Amniotic stem cell (primary cell): ENCODE results near the gene ANAPC13.

Experiments used
- DNase-seq: peaks from one replicate; lab custom pipeline; 2025; lab: John Stamatoyannopoulos, UW

The ANAPC13 gene

DNA sequence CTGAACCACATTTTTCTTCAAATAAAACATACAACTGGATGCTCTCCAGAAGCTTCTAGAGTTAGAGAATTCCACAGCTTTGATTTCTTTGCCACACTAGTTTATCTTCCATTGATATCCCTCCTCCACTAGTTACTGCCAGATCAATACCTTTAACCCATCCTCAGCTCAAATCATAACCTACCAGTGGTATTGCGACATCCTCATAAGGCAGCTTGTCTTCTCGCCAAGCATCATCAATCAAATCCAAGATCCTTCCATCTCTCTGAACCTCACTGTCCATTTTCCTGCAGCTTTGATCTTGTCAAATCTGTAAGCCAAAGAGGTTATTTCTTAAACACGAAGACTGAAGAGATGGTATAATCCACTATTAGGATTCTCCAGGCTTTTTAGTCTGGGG lies 3.2 kb downstream of the ANAPC13 start:
- DNase-seq, result no peak

- no peak for DNase-seq
Measured at GRCh38 chr3:134481166-134481565, 4.6 kb downstream of the ANAPC13 start.

GRCh38 chr3:134480546-134480945 lies 5.2 kb downstream of the ANAPC13 start:
- no peak for DNase-seq

DNA sequence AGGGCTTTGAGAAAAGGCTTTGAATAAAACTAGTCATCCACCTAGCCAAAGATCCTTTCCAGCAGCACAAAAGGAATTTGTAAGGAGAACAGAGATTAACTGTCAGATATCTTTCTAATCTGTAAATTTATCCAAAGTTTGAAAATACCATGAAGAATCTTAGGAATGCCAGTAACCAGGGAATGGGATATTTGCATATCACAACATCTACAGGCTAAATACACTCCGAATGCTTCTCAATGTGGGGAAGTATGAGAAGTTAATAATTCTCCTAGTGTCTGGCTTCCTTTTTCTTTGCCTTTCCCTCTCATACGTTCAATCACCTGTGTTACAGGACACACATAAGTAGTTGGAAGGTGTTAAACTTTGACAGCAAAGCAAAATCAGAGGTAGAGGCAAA lies 7.8 kb downstream of the ANAPC13 start:
- DNase-seq, result no peak

GRCh38 chr3:134477002-134477401 lies 8.8 kb downstream of the ANAPC13 start:
- DNase-seq, result no peak

DNA sequence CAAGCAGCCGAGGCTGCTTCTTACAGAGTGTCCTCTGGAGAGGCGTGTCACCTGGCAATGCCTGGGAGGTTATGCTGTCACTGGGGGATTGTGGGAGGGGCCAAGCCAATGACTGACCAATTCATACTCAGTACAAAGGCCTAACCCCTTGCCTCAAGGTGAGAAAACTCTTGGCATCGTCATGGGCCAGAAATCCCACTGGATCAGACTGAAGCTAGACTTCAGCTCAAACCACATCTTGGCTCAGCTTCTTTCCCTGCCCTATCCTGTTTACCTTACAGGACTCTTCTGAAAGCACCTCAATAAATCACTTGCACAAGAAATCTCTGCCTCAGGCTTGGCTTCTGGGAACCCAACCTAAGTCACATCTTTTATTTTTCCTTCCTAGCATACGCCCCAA lies 9.5 kb downstream of the ANAPC13 start:
- no peak for DNase-seq

DNA sequence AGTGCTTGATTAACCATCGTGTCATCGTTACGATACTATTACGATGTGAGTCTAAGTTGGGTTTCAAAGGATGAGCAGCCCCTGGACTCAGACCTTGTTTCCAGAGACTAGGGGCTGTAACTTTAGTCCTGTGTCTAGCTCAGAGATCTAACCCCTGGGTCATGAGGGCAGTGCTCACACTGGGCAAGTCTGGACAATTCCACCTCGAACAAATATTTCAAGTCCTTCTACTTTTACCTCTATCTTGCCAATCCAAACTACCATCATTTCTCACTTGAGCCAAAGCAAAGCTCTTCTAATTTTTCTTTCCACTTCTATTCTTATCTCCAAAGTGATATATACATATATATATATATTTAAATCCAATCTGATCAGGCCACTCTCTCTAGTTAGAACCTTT lies 10.8 kb downstream of the ANAPC13 start:
- no peak for DNase-seq

DNA sequence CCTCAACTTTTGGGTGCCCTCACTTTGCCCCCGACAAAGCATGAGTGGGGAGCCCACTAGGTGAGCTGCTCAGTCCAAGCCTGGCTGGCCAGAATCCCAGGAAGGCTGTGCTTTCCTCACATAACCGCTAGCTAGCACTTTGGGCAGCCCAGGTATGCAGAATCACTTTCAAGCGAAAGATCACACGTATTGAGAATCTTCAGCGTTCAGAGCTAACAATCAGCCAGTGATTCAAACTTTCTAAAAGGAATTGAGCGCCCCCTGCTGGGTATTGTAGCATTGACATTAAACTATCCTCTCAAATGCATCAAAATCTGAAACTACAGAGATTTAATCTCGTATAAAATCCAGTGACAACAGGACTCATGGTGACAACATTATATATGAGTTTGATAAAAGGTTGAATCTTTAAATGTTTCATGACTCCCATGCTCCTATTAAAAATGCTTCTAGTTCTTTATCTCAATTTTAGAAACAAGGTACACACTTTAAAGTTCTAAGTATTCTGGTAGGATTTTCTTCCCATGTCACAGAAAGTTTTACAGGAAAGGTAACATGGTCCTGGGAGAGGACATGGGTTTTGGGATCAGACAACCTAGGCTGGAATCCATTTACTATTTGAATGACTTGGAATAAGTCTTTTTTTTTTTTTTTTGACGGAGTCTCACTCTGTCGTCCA lies 11.8 kb downstream of the ANAPC13 start:
- peak; percentile 86 for DNase-seq

- DNase-seq, result no peak
Measured at GRCh38 chr3:134472831-134473230, 13.0 kb downstream of the ANAPC13 start.

GRCh38 chr3:134471521-134472193 lies 14.1 kb downstream of the ANAPC13 start:
- DNase-seq, result no peak

- no peak for DNase-seq
Measured at GRCh38 chr3:134468519-134468918, 17.3 kb downstream of the ANAPC13 start.

GRCh38 chr3:134466331-134466730 lies 19.5 kb downstream of the ANAPC13 start:
- no peak for DNase-seq

- DNase-seq, result no peak
Measured at GRCh38 chr3:134464689-134465365, 21.0 kb downstream of the ANAPC13 start.

GRCh38 chr3:134464064-134464688 lies 21.6 kb downstream of the ANAPC13 start:
- DNase-seq, result peak; percentile 94

GRCh38 chr3:134463676-134464063 lies 22.1 kb downstream of the ANAPC13 start:
- no peak for DNase-seq

GRCh38 chr3:134462331-134462941 lies 23.3 kb downstream of the ANAPC13 start:
- peak; percentile 57 for DNase-seq

- DNase-seq, result peak; percentile 64
Measured at GRCh38 chr3:134460965-134461364, 24.8 kb downstream of the ANAPC13 start.

- no peak for DNase-seq
Measured at GRCh38 chr3:134459562-134459961, 26.2 kb downstream of the ANAPC13 start.

DNA sequence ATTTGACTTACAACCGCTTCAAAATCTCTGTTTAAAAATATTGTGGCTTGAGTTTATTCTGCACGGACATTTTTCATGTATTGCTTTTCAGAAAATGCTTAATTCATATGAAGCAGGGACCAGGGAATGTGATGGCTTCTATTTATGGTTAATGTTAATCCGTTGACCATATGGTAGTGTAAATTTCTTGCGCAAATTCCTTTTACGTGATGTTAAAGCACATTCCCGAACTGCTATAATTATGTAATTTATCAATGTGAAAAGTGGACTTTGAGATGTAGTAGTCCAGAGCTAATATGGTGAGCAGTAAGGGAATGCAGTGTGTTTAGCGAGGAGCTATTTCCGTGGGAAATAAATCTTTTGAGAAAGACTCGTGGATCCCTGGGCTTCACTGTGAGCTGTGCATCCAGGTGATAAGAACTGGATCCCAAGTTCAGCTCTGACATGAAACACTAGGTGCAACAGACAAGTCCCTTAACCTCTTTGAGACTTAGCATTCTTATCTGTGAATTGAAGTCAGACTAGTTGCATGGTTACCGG lies 27.3 kb downstream of the ANAPC13 start:
- no peak for DNase-seq

DNA sequence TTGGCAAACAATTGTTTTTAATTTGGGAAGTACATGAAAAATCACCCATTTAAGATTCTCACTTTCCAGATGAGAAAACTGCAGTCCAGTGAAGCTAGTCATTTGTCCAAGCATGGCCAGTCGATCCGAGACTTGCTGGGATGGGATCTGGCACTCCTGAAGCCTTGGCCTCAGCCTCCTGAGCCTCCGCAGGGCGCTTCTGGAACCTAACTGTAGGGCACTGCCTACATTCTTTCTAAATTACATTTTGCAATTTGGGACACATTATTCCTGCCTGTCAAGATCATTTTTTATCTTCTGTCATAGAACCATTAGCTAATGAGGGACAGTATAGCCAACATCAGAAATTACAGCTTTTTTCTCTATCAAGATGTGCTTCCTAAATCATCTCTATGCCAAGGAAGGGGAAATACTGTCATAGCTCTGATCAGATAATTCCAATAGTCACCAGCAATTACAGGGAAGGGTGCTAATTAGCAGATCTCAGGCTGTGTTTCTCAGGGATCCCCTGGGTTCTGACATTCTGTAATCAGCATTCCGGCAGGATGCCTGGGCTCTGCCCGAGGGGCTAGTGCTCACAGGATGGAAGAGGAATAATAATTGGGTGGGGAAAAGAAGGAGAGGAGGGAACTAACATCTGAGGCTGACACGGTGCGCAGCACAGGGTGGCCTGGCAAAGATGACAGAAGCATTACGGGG lies 28.3 kb downstream of the ANAPC13 start:
- DNase-seq, result no peak

DNA sequence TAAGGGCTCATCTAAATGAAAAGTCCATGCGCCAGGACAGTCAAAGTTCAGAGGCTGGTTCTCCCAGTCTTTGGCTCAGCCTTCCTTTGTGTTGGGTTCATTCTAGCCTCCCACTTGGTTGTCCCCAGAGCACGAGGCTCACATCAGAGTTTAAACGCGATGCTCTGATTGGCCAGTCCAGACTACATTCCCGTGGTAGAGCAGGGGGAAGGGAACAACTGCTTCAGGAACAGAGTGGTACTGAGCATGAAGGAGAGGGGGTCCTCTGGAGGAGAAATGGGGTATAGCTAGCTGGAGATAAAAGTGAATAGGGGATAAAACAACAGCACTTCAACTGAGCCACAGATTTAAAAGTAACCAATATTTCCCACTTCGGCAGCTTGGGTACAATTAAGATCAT lies 32.2 kb downstream of the ANAPC13 start:
- DNase-seq, result no peak
